Measurements from ENCODE around the gene HMX3.

HMX3 gene

GRCh38 chr10:123145542-123146012 is 9.8 kb downstream of the HMX3 start:
- no peak for TF ChIP-seq CTCF (IDR thresholded peaks at IDR 0.05; ENCODE audit: low read depth, low read length)
- DNase-seq (ENCODE audit: extremely low read depth, low read depth) = no peak

- TF ChIP-seq CTCF (IDR thresholded peaks at IDR 0.05; ENCODE audit: low read depth, low read length) = no peak
- no peak for DNase-seq (ENCODE audit: extremely low read depth, low read depth)
Measured at GRCh38 chr10:123146013-123146893, 10.5 kb downstream of the HMX3 start.

GRCh38 chr10:123146894-123147634 is 11.3 kb downstream of the HMX3 start:
- DNase-seq (ENCODE audit: extremely low read depth, low read depth) = no peak
- no peak for TF ChIP-seq CTCF (IDR thresholded peaks at IDR 0.05; ENCODE audit: low read depth, low read length)

GRCh38 chr10:123147635-123148413 is 12.1 kb downstream of the HMX3 start, which contains the start of gene HMX2:
Gene HMX2 (plus strand): TSS chr10:123148136. CDS start chr10:123148379, 243 bp downstream.
- no peak for TF ChIP-seq CTCF (IDR thresholded peaks at IDR 0.05; ENCODE audit: low read depth, low read length)
- no peak for DNase-seq (ENCODE audit: extremely low read depth, low read depth)

- TF ChIP-seq CTCF (IDR thresholded peaks at IDR 0.05; ENCODE audit: low read depth, low read length) = no peak
- DNase-seq (ENCODE audit: extremely low read depth, low read depth) = no peak
Measured at GRCh38 chr10:123148414-123149161, 12.8 kb downstream of the HMX3 start.

GRCh38 chr10:123149162-123149567 is 13.4 kb downstream of the HMX3 start:
- no peak for DNase-seq (ENCODE audit: extremely low read depth, low read depth)
- no peak for TF ChIP-seq CTCF (IDR thresholded peaks at IDR 0.05; ENCODE audit: low read depth, low read length)

Data from AG09319 (cell line).